Measurements from ENCODE around the gene ZNF474. TPM values are rescaled to one million over a fixed set of nuclear protein-coding genes. Genes with fewer than 3 reads are reported as not detected.

ZNF474 gene
- total RNA-seq, 1 experiment from 2014 or later = not detected

GRCh38 chr5:122177161-122177560, 47.8 kb downstream of the ZNF474 start:
- ChIA-PET POLR2A (no interaction called here), CTCF (interaction anchor here (0.6 kb wide), 1 partner anchor 94 kb away, joined by 3 read pairs; no protein-coding TSS in a partner anchor)
- H3K4me1 Mint-ChIP-seq = peaks cover 22% of the 10 kb centered on the region
- H3K36me3 Mint-ChIP-seq = no peaks in the 10 kb centered on the region
- no peak overlapping the region for H3K27ac Mint-ChIP-seq
- no peaks in the 10 kb centered on the region for H3K27me3 Mint-ChIP-seq (ENCODE audit: low read depth)
- H3K9me3 Mint-ChIP-seq = peaks cover 10% of the 10 kb centered on the region
- no peak overlapping the region for H3K4me3 Mint-ChIP-seq
- ATAC-seq (no peak), DNase-seq (ENCODE audit: low spot score) (no peak)
- TF ChIP-seq FOXJ3 (CRISPR knock-in tag; IDR thresholded peaks at IDR 0.05; ENCODE audit: borderline replicate concordance) (no peak), PRDM15 (CRISPR knock-in tag; IDR thresholded peaks at IDR 0.05) (no peak), JUN (CRISPR knock-in tag; IDR thresholded peaks at IDR 0.05) (no peak), CREB1 (CRISPR knock-in tag; IDR thresholded peaks at IDR 0.05) (no peak), STAT6 (CRISPR knock-in tag; conservative IDR thresholded peaks at IDR 0.05; ENCODE audit: low read depth) (no peak), CTCF (IDR thresholded peaks at IDR 0.05) (no peak), ZNF423 (CRISPR knock-in tag; IDR thresholded peaks at IDR 0.05) (no peak), E2F5 (CRISPR knock-in tag; IDR thresholded peaks at IDR 0.05) (no peak), TEAD1 (CRISPR knock-in tag; IDR thresholded peaks at IDR 0.05) (no peak), ZNF121 (CRISPR knock-in tag; IDR thresholded peaks at IDR 0.05) (no peak), SMAD4 (CRISPR knock-in tag; IDR thresholded peaks at IDR 0.05) (no peak), MYBL2 (CRISPR knock-in tag; IDR thresholded peaks at IDR 0.05) (no peak), AFF4 (CRISPR knock-in tag; IDR thresholded peaks at IDR 0.05; ENCODE audit: borderline replicate concordance) (no peak), ZNF532 (CRISPR knock-in tag; IDR thresholded peaks at IDR 0.05; ENCODE audit: borderline replicate concordance) (no peak), ATF2 (CRISPR knock-in tag; IDR thresholded peaks at IDR 0.05; ENCODE audit: borderline replicate concordance, low read depth) (no peak), ZMAT4 (CRISPR knock-in tag; IDR thresholded peaks at IDR 0.05) (no peak)

All from WTC11 (cell line).